ENCODE data around the gene TMIGD2.
"Not testable (repeated sequence)": the region's sequence is repeated elsewhere in the genome, so short reads cannot be mapped to it uniquely, and the experiment has no call there.

The TMIGD2 gene

DNA sequence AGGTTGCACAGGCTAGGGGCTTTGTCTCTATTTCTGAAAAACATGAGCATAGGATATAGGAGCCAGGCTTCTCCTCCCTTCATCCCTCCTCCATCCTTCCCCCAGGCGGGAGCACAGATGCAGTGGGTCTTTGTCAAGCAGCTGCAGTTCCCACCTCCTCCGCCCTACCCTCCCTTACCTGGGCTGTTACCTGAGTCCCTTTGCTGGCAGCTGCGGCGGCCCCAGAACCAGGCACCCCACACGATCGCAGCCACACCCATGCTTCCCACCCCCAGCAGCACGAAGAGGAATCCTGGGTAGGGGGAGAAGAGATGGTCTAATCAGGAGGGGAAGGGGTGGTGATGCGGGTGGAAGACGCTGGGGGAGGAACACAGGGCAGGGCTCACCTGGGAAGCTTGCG lies 7.8 kb downstream of the TMIGD2 start:
- no peak overlapping the region for H3K27ac ChIP-seq (ENCODE audit: low read depth, low read length, severe bottlenecking)
- H3K4me3 ChIP-seq (ENCODE audit: extremely low read depth, insufficient read depth, low read length, poor library complexity, severe bottlenecking): no peak overlapping the region
- H3K9me3 ChIP-seq (ENCODE audit: control insufficient read depth, low read length): no peaks in the 10 kb centered on the region
- H3K4me1 ChIP-seq (ENCODE audit: control insufficient read depth, insufficient read depth, low read length, poor library complexity, severe bottlenecking): no peaks in the 10 kb centered on the region
- no peaks in the 10 kb centered on the region for H3K36me3 ChIP-seq (ENCODE audit: control insufficient read depth, insufficient read depth, low read length)
- 81 to 83% methylated on average over 3 to 5 of the region's 10 CpGs for WGBS, 2 experiments (ENCODE audit: insufficient coverage in 2 of 2)

DNA sequence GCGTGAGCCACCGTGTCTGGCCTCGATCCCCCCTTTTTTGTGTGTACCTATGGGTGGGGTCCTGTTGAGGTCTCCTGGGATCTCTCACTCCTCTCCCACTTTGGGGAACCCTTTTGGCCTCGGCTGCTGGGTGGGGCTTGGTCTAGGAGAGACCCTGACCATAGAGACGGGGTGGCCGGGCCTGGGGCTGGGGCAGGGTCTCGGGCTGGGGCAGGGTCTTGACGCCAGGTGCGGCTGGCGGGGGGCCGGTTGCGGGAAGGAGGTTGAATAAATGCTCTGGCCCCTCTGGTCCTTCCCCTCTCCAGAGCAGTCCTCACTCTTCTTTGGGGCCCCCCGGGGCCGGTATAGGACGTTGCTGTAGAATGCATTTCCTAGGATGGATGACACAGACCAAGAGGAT lies 9.7 kb downstream of the TMIGD2 start:
- 86 to 94% methylated on average over 6 to 15 of the region's 15 CpGs for WGBS, 2 experiments (ENCODE audit: insufficient coverage in 2 of 2)
- Histone ChIP-seq H3K36me3 (ENCODE audit: control insufficient read depth, insufficient read depth, low read length) (no peaks in the 10 kb centered on the region), H3K4me1 (ENCODE audit: control insufficient read depth, insufficient read depth, low read length, poor library complexity, severe bottlenecking) (no peaks in the 10 kb centered on the region), H3K9me3 (ENCODE audit: control insufficient read depth, low read length) (no peaks in the 10 kb centered on the region), H3K27ac (ENCODE audit: low read depth, low read length, severe bottlenecking) (no peak overlapping the region), H3K4me3 (ENCODE audit: extremely low read depth, insufficient read depth, low read length, poor library complexity, severe bottlenecking) (no peak overlapping the region)

DNA sequence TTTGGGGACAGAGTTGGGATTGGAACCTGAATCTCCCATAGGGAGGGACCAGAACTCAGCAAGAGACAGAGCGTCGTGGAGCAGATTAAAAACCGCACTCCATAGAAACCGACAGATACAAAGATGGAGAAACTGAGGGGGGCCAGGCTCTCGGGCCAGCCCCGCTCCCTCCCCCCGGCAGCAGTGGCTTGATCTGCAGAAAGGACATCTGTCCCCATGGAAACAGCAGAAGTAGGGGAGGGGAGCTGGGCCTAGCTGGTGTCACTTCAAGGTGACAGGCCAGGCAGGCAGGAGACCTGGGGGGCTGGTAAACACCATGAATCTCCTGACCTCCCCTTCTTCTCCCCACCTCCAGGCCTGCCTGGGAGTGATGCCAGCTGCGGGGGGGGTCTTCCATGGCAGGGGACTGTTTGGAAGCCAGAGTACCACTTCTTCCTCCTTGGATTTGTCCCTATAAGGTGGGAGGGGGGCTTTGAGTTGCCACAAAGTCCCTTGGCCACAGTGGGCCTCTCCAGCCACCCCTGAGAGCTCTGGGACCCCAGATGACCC lies 10.9 kb downstream of the TMIGD2 start:
- WGBS, 2 experiments (ENCODE audit: insufficient coverage in 2 of 2): 70 to 84% methylated on average over 4 to 7 of the region's 8 CpGs
- Histone ChIP-seq H3K4me1 (ENCODE audit: control insufficient read depth, insufficient read depth, low read length, poor library complexity, severe bottlenecking) (no peaks in the 10 kb centered on the region), H3K4me3 (ENCODE audit: extremely low read depth, insufficient read depth, low read length, poor library complexity, severe bottlenecking) (no peak overlapping the region), H3K27ac (ENCODE audit: low read depth, low read length, severe bottlenecking) (no peak overlapping the region), H3K9me3 (ENCODE audit: control insufficient read depth, low read length) (no peaks in the 10 kb centered on the region), H3K36me3 (ENCODE audit: control insufficient read depth, insufficient read depth, low read length) (no peaks in the 10 kb centered on the region)

DNA sequence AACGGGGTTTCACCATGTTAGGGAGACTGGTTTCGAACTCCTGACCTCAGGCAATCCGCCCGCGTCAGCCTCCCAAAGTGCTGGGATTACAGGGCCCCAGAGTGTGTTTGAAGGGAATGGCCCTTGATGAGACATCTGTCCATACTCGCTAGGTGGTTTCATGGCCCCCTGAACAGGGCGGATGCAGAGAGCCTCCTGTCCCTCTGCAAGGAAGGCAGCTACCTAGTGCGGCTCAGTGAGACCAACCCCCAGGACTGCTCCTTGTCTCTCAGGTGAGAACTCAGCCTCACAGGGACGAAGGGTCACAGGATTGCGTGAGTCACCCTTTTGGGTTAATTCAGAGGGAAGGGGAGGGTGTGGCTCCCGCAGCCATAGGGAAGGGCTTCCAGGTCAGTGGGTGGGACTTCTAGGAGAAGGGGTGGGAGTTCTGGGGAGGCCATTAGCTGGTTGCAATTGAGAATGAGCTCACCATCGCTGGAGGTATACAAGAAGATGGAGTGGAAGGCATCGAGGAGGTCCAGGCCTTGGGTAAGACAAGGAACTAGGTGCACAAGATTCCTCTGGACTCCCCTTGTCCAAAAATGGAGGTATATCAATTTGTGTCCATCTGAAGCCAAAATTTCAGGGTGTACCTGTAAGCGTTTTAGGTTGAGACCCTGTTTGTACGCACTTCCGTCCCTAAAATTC lies 14.0 kb downstream of the TMIGD2 start:
- Histone ChIP-seq H3K4me1 (ENCODE audit: control insufficient read depth, insufficient read depth, low read length, poor library complexity, severe bottlenecking) (no peaks in the 10 kb centered on the region), H3K4me3 (ENCODE audit: extremely low read depth, insufficient read depth, low read length, poor library complexity, severe bottlenecking) (no peak overlapping the region), H3K9me3 (ENCODE audit: control insufficient read depth, low read length) (no peaks in the 10 kb centered on the region), H3K27ac (ENCODE audit: low read depth, low read length, severe bottlenecking) (no peak overlapping the region), H3K36me3 (ENCODE audit: control insufficient read depth, insufficient read depth, low read length) (no peaks in the 10 kb centered on the region)
- 82 to 86% methylated on average over 10 to 13 of the region's 16 CpGs for WGBS, 2 experiments (ENCODE audit: insufficient coverage in 2 of 2)

DNA sequence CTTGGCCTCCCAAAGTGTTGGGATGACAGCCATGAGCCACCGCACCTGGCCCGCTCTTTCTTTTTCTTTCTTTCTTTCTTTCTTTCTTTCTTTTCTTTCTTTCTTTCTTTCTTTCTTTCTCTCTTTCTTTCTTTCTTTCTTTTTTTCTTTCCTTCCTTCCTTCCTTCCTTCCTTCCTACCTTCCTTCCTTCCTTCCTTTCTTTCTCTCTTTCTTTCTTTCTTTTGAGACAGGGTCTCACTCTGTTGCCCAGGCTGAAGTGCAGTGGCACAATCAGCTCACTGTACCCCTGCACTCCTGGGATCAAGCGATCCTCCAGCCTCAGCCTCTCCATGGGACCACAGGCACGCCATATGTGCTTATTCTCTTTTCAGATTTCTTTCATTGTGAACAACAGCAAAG lies 16.0 kb downstream of the TMIGD2 start:
- not testable (repeated sequence) for H3K27ac ChIP-seq (ENCODE audit: low read depth, low read length, severe bottlenecking); H3K36me3 ChIP-seq (ENCODE audit: control insufficient read depth, insufficient read depth, low read length); H3K4me3 ChIP-seq (ENCODE audit: extremely low read depth, insufficient read depth, low read length, poor library complexity, severe bottlenecking); H3K9me3 ChIP-seq (ENCODE audit: control insufficient read depth, low read length); H3K4me1 ChIP-seq (ENCODE audit: control insufficient read depth, insufficient read depth, low read length, poor library complexity, severe bottlenecking)
- 91% methylated on average over 4 of the region's 4 CpGs for WGBS, 2 experiments (ENCODE audit: insufficient coverage in 2 of 2)

DNA sequence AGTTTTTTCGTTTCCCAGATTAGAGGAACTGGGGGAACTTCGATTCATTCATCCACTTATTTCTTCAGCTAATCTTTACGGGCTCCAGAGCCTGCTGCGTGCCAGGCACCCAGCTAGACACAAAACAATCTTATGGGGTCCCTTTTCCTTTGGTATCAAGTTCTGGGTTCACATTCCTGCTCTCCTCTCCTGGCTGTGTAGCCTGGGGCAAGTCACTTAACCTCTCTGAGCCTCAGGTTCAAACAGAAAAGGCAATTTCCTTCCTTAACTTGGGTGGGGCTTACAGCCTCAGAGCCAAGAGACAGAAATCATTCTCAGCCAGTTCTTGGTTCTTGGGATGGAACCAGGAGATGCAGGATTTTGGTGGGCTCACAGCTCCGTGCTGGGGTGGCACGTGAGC lies 17.2 kb downstream of the TMIGD2 start:
- no peaks in the 10 kb centered on the region for H3K4me1 ChIP-seq (ENCODE audit: control insufficient read depth, insufficient read depth, low read length, poor library complexity, severe bottlenecking)

DNA sequence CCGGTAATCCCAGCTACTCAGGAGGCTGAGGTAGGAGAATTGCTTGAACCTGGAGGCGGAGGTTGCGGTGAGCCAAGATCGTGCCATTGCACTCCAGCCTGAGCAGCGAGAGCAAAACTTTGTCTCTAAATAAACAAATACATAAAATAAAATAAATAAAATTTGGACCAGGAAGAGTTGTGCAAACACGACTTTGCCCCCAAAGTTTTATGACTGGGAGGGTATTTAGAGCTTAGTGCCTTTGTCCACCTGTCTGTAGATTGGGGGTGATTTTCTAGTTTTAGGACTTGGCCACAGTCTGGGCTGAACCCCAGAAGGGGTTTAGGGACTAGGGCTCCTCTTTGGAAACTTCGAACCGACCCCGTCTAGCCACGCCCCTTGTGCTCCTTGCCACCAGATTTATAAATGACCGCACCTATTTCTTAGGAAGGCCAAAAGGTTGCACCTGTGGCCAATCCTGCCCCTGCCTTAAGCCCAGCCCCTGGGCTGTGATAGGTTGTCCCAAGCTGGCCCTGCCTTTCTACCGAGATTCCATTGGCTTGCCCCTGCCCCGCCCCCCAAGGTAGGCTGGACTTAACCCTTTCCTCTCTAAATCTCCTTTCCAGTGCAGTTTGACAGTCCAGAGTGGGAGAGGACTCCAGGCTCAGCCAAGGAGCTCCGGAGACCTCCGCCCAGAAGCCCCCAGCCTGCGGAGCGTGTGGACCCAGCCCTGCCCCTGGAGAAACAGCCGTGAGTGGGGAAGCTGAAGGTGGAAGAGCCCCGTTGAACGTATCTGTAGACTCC lies 17.8 kb downstream of the TMIGD2 start:
- no peaks in the 10 kb centered on the region for H3K9me3 ChIP-seq (ENCODE audit: control insufficient read depth, low read length)
- H3K36me3 ChIP-seq (ENCODE audit: control insufficient read depth, insufficient read depth, low read length): no peaks in the 10 kb centered on the region
- no peak overlapping the region for H3K27ac ChIP-seq (ENCODE audit: low read depth, low read length, severe bottlenecking)
- no peaks in the 10 kb centered on the region for H3K4me1 ChIP-seq (ENCODE audit: control insufficient read depth, insufficient read depth, low read length, poor library complexity, severe bottlenecking)
- 55 to 63% methylated on average over 14 to 18 of the region's 20 CpGs for WGBS, 2 experiments (ENCODE audit: insufficient coverage in 2 of 2)
- no peak overlapping the region for H3K4me3 ChIP-seq (ENCODE audit: extremely low read depth, insufficient read depth, low read length, poor library complexity, severe bottlenecking)

More for the DNA sequence above, 17.2 kb downstream of the TMIGD2 start:
- H3K4me3 ChIP-seq (ENCODE audit: extremely low read depth, insufficient read depth, low read length, poor library complexity, severe bottlenecking): no peak overlapping the region
- no peaks in the 10 kb centered on the region for H3K36me3 ChIP-seq (ENCODE audit: control insufficient read depth, insufficient read depth, low read length)
- no peaks in the 10 kb centered on the region for H3K9me3 ChIP-seq (ENCODE audit: control insufficient read depth, low read length)
- no peak overlapping the region for H3K27ac ChIP-seq (ENCODE audit: low read depth, low read length, severe bottlenecking)
- 78 to 85% methylated on average over 6 of the region's 6 CpGs for WGBS, 2 experiments (ENCODE audit: insufficient coverage in 2 of 2)

DNA sequence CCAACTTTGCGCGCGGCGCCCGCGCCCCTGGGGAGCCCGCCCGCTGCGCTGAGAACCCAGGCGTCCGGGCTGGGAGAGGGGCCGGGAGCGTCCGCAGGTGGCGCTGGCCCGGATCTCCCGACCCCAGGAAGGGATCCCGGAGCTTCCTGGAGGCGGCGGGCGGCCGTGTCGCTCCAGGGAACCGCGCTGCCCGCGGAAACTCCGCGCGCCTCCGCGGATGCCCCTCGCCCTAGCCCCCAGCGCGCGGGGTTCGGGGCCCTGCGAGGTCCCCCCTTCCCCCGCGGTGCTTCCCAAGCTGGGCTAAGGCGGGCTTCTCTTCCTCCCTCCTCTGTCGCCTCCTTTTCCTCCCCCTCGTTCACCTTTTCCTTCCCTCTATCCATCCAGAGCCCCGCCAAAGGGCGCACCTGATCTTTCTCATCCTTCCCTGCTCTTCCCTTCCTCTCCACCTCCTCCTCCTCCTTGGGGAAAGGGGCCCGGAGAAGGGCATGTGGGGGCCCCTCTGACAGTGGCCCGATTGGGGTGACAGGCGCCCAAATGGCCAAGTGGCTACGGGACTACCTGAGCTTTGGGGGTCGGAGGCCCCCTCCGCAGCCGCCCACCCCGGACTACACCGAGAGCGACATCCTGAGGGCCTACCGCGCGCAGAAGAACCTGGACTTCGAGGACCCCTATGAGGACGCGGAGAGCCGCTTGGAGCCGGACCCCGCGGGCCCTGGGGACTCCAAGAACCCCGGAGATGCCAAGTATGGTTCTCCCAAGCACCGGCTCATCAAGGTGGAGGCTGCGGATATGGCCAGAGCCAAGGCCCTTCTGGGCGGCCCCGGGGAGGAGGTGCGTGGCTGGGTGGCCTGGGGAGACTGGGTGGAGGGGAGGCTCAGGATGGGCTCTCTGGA lies 22.4 kb downstream of the TMIGD2 start:
- H3K9me3 ChIP-seq (ENCODE audit: control insufficient read depth, low read length): no peaks in the 10 kb centered on the region
- peak overlapping the region; percentile 47 for H3K4me3 ChIP-seq (ENCODE audit: extremely low read depth, insufficient read depth, low read length, poor library complexity, severe bottlenecking)
- WGBS, 2 experiments (ENCODE audit: insufficient coverage in 2 of 2): 4 to 8% methylated on average over 44 to 54 of the region's 71 CpGs
- H3K36me3 ChIP-seq (ENCODE audit: control insufficient read depth, insufficient read depth, low read length): no peaks in the 10 kb centered on the region
- H3K4me1 ChIP-seq (ENCODE audit: control insufficient read depth, insufficient read depth, low read length, poor library complexity, severe bottlenecking): peaks cover 12% of the 10 kb centered on the region
- no peak overlapping the region for H3K27ac ChIP-seq (ENCODE audit: low read depth, low read length, severe bottlenecking)

DNA sequence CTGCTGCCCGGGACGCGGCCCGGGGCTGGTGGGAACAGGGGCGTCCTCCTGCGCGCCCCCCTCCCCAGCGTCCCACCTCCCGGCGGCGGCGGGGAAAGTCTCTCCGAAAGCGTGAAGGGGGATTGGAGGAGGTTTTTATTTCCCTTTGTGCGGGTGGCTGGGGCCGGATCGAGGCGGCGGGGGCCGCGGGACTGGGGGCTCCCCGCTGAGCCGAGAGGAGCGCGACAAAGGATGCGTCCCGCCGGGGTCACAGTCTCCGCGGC lies 23.0 kb downstream of the TMIGD2 start:
- H3K9me3 ChIP-seq (ENCODE audit: control insufficient read depth, low read length): no peaks in the 10 kb centered on the region
- H3K4me3 ChIP-seq (ENCODE audit: extremely low read depth, insufficient read depth, low read length, poor library complexity, severe bottlenecking): peak overlapping the region; percentile 47
- H3K27ac ChIP-seq (ENCODE audit: low read depth, low read length, severe bottlenecking): no peak overlapping the region
- peaks cover 12% of the 10 kb centered on the region for H3K4me1 ChIP-seq (ENCODE audit: control insufficient read depth, insufficient read depth, low read length, poor library complexity, severe bottlenecking)
- WGBS, 2 experiments (ENCODE audit: insufficient coverage in 2 of 2): 0% methylated on average over 12 to 18 of the region's 30 CpGs
- no peaks in the 10 kb centered on the region for H3K36me3 ChIP-seq (ENCODE audit: control insufficient read depth, insufficient read depth, low read length)

DNA sequence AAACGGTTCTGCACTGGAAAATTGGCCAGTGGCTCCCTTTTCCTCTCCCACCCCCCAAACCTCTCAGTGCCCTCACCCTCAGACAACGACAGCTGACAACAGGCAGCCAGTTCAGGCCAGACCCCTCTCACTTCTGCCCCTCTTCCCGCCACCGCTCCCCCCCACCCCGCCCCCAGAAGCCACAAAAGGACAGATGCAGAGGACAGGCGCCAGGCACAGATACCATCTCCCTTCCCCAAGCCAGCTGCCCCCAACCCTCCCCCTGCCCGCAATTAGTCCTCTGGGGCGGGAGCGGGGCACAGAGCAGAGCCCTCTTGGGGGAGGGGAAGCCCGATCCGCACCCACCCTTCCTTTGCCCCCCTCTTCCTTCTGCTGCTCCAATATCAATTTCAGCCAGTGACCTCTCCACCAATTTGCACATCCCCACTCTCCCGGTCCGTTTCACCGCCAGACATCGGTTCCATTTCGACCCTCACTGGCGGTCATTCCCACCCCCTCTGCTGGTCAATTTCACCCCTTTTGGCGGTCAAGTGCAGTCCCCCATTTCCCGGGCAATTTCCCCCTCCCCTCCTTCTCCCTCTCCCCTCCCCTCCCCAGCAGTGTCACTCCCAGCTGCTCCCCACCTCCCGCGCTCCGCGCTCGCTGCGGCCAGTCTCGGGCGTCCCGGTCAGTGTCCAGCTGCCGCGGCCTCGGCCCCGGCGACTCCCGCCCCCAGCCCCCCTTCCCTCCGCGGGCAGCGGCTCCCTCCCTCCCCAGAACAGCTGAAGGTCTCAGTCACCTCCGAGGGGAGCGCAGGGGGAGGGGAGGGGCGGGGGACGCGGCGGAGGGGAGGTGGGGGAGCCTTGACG lies 23.5 kb downstream of the TMIGD2 start, which contains the start of gene SHD:
SHD (plus strand) TSS at position 848 of the 848 bp plus-strand sequence. CDS start 798 bp downstream, outside the sequence.
- Histone ChIP-seq H3K36me3 (ENCODE audit: control insufficient read depth, insufficient read depth, low read length) (no peaks in the 10 kb centered on the region), H3K4me1 (ENCODE audit: control insufficient read depth, insufficient read depth, low read length, poor library complexity, severe bottlenecking) (peaks cover 12% of the 10 kb centered on the region), H3K9me3 (ENCODE audit: control insufficient read depth, low read length) (no peaks in the 10 kb centered on the region), H3K4me3 (ENCODE audit: extremely low read depth, insufficient read depth, low read length, poor library complexity, severe bottlenecking) (peak within 1 kb of the TSS; percentile 47), H3K27ac (ENCODE audit: low read depth, low read length, severe bottlenecking) (no peak within 1 kb of the TSS)
- WGBS, 2 experiments (ENCODE audit: insufficient coverage in 2 of 2): 0 to 3% methylated on average over 8 to 19 of the region's 44 CpGs
